NCI-H2107 (cell line): Measurements from ENCODE around the gene IL15RA.
A peak's percentile ranks its signal among the peaks of the same experiment; 100 is the strongest.

ENCODE experiments used
- DNase-seq: peaks from one replicate; lab custom pipeline; 2025; lab: John Stamatoyannopoulos, UW

IL15RA gene

GRCh38 chr10:5977471-5978229 is at the start of gene IL15RA:
Gene IL15RA, minus strand, starts transcription at chr10:5977543. Its CDS starts 51 bp downstream, at chr10:5977492.
- DNase-seq, result peak; percentile 31

- no peak for DNase-seq
These were observed 48.4 kb upstream of the IL15RA start for GRCh38 chr10:6025683-6026255.

- no peak for DNase-seq
These were observed 47.0 kb upstream of the IL15RA start for GRCh38 chr10:6024334-6024682.

GRCh38 chr10:6023661-6024333 is 46.5 kb upstream of the IL15RA start:
- no peak for DNase-seq

GRCh38 chr10:6022660-6023059 is 45.3 kb upstream of the IL15RA start:
- no peak for DNase-seq

GRCh38 chr10:6020826-6021225 is 43.5 kb upstream of the IL15RA start:
- no peak for DNase-seq

GRCh38 chr10:6019796-6020195 is 42.5 kb upstream of the IL15RA start:
- no peak for DNase-seq

- no peak for DNase-seq
These were observed 41.9 kb upstream of the IL15RA start for GRCh38 chr10:6019010-6019782.

- no peak for DNase-seq
These were observed 41.1 kb upstream of the IL15RA start for GRCh38 chr10:6018422-6018821.

- no peak for DNase-seq
These were observed 40.5 kb upstream of the IL15RA start for GRCh38 chr10:6017781-6018354.

GRCh38 chr10:6014241-6014761 is 37.0 kb upstream of the IL15RA start:
- DNase-seq, result no peak

- DNase-seq, result no peak
These were observed 36.3 kb upstream of the IL15RA start for GRCh38 chr10:6013413-6014192.

GRCh38 chr10:6012121-6012905 is 35.0 kb upstream of the IL15RA start:
- DNase-seq, result no peak

- DNase-seq, result no peak
These were observed 34.2 kb upstream of the IL15RA start for GRCh38 chr10:6011558-6011957.

GRCh38 chr10:6010569-6010968 is 33.2 kb upstream of the IL15RA start:
- no peak for DNase-seq

GRCh38 chr10:6009961-6010360 is 32.6 kb upstream of the IL15RA start:
- no peak for DNase-seq

GRCh38 chr10:6009150-6009549 is 31.8 kb upstream of the IL15RA start:
- DNase-seq, result no peak

- no peak for DNase-seq
These were observed 31.3 kb upstream of the IL15RA start for GRCh38 chr10:6008497-6009142.

GRCh38 chr10:6006991-6007390 is 29.6 kb upstream of the IL15RA start:
- no peak for DNase-seq

GRCh38 chr10:6006546-6006945 is 29.2 kb upstream of the IL15RA start:
- no peak for DNase-seq
